Measurements from ENCODE around the gene GDPD3.

DNA sequence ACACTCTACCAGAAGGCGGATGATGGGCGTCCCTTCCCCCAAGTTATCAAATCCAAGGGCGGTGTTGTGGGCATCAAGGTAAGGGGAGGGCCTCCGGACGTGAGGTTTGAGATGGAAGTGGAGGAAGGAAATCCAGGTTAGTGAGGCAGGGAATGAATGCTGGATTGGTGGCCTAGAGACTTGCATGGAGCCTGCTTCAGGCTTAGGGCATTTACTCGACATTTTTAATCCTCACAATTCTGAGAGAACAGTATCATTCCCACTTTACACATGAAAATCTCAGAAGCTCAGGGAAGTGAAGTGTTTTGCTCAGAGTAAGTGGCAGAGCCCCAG lies 45.8 kb downstream of the GDPD3 start:
- TF ChIP-seq, protein P1, sequence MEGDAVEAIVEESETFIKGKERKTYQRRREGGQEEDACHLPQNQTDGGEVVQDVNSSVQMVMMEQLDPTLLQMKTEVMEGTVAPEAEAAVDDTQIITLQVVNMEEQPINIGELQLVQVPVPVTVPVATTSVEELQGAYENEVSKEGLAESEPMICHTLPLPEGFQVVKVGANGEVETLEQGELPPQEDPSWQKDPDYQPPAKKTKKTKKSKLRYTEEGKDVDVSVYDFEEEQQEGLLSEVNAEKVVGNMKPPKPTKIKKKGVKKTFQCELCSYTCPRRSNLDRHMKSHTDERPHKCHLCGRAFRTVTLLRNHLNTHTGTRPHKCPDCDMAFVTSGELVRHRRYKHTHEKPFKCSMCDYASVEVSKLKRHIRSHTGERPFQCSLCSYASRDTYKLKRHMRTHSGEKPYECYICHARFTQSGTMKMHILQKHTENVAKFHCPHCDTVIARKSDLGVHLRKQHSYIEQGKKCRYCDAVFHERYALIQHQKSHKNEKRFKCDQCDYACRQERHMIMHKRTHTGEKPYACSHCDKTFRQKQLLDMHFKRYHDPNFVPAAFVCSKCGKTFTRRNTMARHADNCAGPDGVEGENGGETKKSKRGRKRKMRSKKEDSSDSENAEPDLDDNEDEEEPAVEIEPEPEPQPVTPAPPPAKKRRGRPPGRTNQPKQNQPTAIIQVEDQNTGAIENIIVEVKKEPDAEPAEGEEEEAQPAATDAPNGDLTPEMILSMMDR (IDR thresholded peaks at IDR 0.05): no peak
- TF ChIP-seq EP300 (IDR thresholded peaks at IDR 0.05): no peak

All from ovary (tissue), 3 donors.